Mucosa of gallbladder (tissue), 1 donor: Measurements from ENCODE around the gene EXD2. TPM values are rescaled to one million over a fixed set of nuclear protein-coding genes. Genes with fewer than 3 reads are reported as not detected.
A peak's percentile ranks its signal among the peaks of the same experiment; 100 is the strongest.

Experiments
- DNase-seq: peaks from one replicate; pipeline ENCODE4 v3.0.0-alpha.2; 2020; ENCODE audit warnings: low spot score
- total RNA-seq: library from RNA; stranded (reverse); gene quantifications from one replicate; pipeline ENCODE4 v1.2.1, GENCODE V29; 2021
- donor health status: DM: no; HTN: no; CAD: no.

EXD2 gene
- total RNA-seq, 1 donor from 2014 or later: 31.0 TPM

- DNase-seq: peak; percentile 74
These were observed 56.6 kb downstream of the EXD2 start for GRCh38 chr14:69247676-69248440.

- no peak for DNase-seq
These were observed 58.3 kb downstream of the EXD2 start for GRCh38 chr14:69249603-69250002.

- DNase-seq: no peak
These were observed 61.6 kb downstream of the EXD2 start for GRCh38 chr14:69252851-69253250.

GRCh38 chr14:69259168-69259526, 67.8 kb downstream of the EXD2 start:
- no peak for DNase-seq

- DNase-seq: no peak
These were observed 68.4 kb downstream of the EXD2 start, which contains the start of gene GALNT16 for GRCh38 chr14:69259527-69260189. GALNT16 (plus strand) TSS chr14:69260158; CDS start chr14:69260291, 133 bp downstream.

- DNase-seq: no peak
These were observed 69.0 kb downstream of the EXD2 start for GRCh38 chr14:69260190-69260860.

GRCh38 chr14:69260861-69261564, 69.7 kb downstream of the EXD2 start:
- no peak for DNase-seq

GRCh38 chr14:69261761-69262331, 70.5 kb downstream of the EXD2 start:
- DNase-seq: no peak

GRCh38 chr14:69262516-69262915, 71.2 kb downstream of the EXD2 start:
- no peak for DNase-seq

GRCh38 chr14:69263364-69263763, 72.1 kb downstream of the EXD2 start:
- DNase-seq: no peak

GRCh38 chr14:69263771-69264170, 72.5 kb downstream of the EXD2 start:
- no peak for DNase-seq

GRCh38 chr14:69266572-69267345, 75.5 kb downstream of the EXD2 start:
- no peak for DNase-seq

GRCh38 chr14:69267492-69267891, 76.2 kb downstream of the EXD2 start:
- DNase-seq: no peak

- no peak for DNase-seq
These were observed 76.9 kb downstream of the EXD2 start for GRCh38 chr14:69268223-69268622.

GRCh38 chr14:69268763-69269162, 77.5 kb downstream of the EXD2 start:
- no peak for DNase-seq

- no peak for DNase-seq
These were observed 78.1 kb downstream of the EXD2 start for GRCh38 chr14:69269381-69269780.

GRCh38 chr14:69270097-69270496, 78.8 kb downstream of the EXD2 start:
- DNase-seq: no peak

- DNase-seq: no peak
These were observed 79.8 kb downstream of the EXD2 start for GRCh38 chr14:69270795-69271708.

GRCh38 chr14:69274321-69274720, 83.0 kb downstream of the EXD2 start:
- no peak for DNase-seq

- DNase-seq: no peak
These were observed 84.0 kb downstream of the EXD2 start for GRCh38 chr14:69275331-69275730.
